H1 (cell line): ENCODE measurements around the gene AMOT.

Experiments
- BCL11A ChIP-seq, 2 experiments: IDR thresholded peaks; one replicate each; pipeline ENCODE4 v1.6.1; 2011; ENCODE audit warnings: low read depth in 2 of 2, low read length in 2 of 2, mild to moderate bottlenecking in 2 of 2
- BRCA1 ChIP-seq: IDR thresholded peaks from 2 replicates; pipeline ENCODE4 v1.6.1; 2012; ENCODE audit warnings: low read depth, low read length, improper control_type of control experiment
- EP300 ChIP-seq, 2 experiments: IDR thresholded peaks; 1 replicate in 1 of 2; 2 replicates in 1 of 2; pipeline ENCODE4 v1.6.1; 2011 to 2012; ENCODE audit warnings: low read depth in 2 of 2, low read length in 2 of 2, mild to moderate bottlenecking in 2 of 2, borderline replicate concordance in 1 of 2, inconsistent platforms in 1 of 2, moderate library complexity in 1 of 2
- EZH2 ChIP-seq: fragments of 200-600 bp; sonication (generic); IDR thresholded peaks from 2 replicates; pipeline ENCODE4 v1.7.1; 2012; ENCODE audit warnings: low read depth, mild to moderate bottlenecking, moderate library complexity, low read length, inconsistent platforms; ENCODE audit not compliant: severe bottlenecking
- FOSL1 ChIP-seq: IDR thresholded peaks from 2 replicates; pipeline ENCODE4 v1.6.1; 2011; ENCODE audit warnings: mild to moderate bottlenecking, low read depth, low read length, moderate library complexity; ENCODE audit not compliant: insufficient read depth
- GTF2F1 ChIP-seq: IDR thresholded peaks from 2 replicates; pipeline ENCODE4 v1.6.1; 2012; ENCODE audit warnings: low read depth, low read length, improper control_type of control experiment, borderline replicate concordance
- JUND ChIP-seq: IDR thresholded peaks from 2 replicates; pipeline ENCODE4 v1.6.1; 2011; ENCODE audit warnings: mild to moderate bottlenecking, improper control_type of control experiment, low read length
- PHF8 ChIP-seq: fragments of 200-600 bp; sonication (generic); conservative IDR thresholded peaks from 2 replicates; pipeline ENCODE4 v1.7.1; 2012; ENCODE audit warnings: low read depth, mild to moderate bottlenecking, inconsistent platforms, low read length, moderate library complexity
- POLR2A ChIP-seq, 2 experiments: IDR thresholded peaks; 1 replicate in 1 of 2; 2 replicates in 1 of 2; pipeline ENCODE4 v1.6.1; 2011; ENCODE audit warnings: low read depth in 2 of 2, low read length in 2 of 2, mild to moderate bottlenecking in 2 of 2; ENCODE audit errors: control extremely low read depth in 1 of 2
- SP1 ChIP-seq: IDR thresholded peaks from 2 replicates; pipeline ENCODE4 v1.6.1; 2011; ENCODE audit warnings: low read depth, low read length
- TCF12 ChIP-seq: IDR thresholded peaks from 2 replicates; pipeline ENCODE4 v1.6.1; 2011; ENCODE audit warnings: low read depth, mild to moderate bottlenecking, low read length
- TEAD4 ChIP-seq: IDR thresholded peaks from 2 replicates; pipeline ENCODE4 v1.6.1; 2012; ENCODE audit warnings: low read depth, low read length, inconsistent platforms, mixed read lengths
- ZNF274 ChIP-seq: IDR thresholded peaks from 2 replicates; pipeline ENCODE4 v1.7.0; 2012; ENCODE audit warnings: low read length, borderline replicate concordance; ENCODE audit errors: extremely low read depth
- TF ChIP-seq, protein P1 (sequence below), 3 experiments: IDR thresholded peaks; 1 replicate in 2 of 3; 2 replicates in 1 of 3; pipeline versions ENCODE4 v1.5.1 to v1.6.1; 2011; ENCODE audit warnings: low read length in 3 of 3, mild to moderate bottlenecking in 3 of 3, inconsistent platforms in 2 of 3, low read depth in 1 of 3, moderate library complexity in 1 of 3; ENCODE audit not compliant: insufficient read depth in 1 of 3; ENCODE audit errors: control extremely low read depth in 1 of 3

DNA sequence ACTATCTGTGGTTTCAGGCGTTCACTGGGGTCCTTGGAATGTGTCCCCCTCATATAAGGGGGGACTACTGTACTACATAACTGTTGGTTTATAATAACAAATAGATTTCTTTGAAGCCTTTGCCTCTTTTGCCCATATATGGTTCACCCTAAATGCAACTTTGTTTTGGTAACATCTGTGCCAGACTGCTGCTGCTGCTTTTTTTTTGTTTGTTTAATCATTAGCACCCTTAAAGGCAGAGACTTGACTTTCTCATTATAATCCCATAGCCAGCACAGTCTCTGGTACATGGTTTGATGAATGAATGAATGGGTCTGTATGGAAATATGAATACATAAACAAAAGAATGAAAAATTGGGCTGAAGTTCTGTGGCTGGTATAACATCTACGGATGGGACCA lies 80.7 kb downstream of the AMOT start:
- TF ChIP-seq, protein P1, sequence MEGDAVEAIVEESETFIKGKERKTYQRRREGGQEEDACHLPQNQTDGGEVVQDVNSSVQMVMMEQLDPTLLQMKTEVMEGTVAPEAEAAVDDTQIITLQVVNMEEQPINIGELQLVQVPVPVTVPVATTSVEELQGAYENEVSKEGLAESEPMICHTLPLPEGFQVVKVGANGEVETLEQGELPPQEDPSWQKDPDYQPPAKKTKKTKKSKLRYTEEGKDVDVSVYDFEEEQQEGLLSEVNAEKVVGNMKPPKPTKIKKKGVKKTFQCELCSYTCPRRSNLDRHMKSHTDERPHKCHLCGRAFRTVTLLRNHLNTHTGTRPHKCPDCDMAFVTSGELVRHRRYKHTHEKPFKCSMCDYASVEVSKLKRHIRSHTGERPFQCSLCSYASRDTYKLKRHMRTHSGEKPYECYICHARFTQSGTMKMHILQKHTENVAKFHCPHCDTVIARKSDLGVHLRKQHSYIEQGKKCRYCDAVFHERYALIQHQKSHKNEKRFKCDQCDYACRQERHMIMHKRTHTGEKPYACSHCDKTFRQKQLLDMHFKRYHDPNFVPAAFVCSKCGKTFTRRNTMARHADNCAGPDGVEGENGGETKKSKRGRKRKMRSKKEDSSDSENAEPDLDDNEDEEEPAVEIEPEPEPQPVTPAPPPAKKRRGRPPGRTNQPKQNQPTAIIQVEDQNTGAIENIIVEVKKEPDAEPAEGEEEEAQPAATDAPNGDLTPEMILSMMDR (IDR thresholded peaks at IDR 0.05; ENCODE audit: control extremely low read depth in 1 of 3, insufficient read depth in 1 of 3, low read depth in 1 of 3, low read length in 3 of 3), result no peak
- TF ChIP-seq BRCA1 (no peak), SP1 (no peak), JUND (no peak), EP300 (IDR thresholded peaks at IDR 0.05; ENCODE audit: borderline replicate concordance in 1 of 2, low read depth in 2 of 2, low read length in 2 of 2) (no peak), POLR2A (IDR thresholded peaks at IDR 0.05; ENCODE audit: control extremely low read depth in 1 of 2, low read depth in 2 of 2, low read length in 2 of 2) (no peak), TCF12 (no peak), FOSL1 (no peak), BCL11A (IDR thresholded peaks at IDR 0.05; ENCODE audit: low read depth in 2 of 2, low read length in 2 of 2) (no peak), ZNF274 (no peak), EZH2 (no peak), PHF8 (no peak), GTF2F1 (no peak), TEAD4 (no peak)
